Measurements from ENCODE around the gene OLFML1.

GRCh38 chr11:7532405-7533145 is 47.3 kb downstream of the OLFML1 start:
- TF ChIP-seq L3MBTL2 (conservative IDR thresholded peaks at IDR 0.05) (no peak), FOXK2 (IDR thresholded peaks at IDR 0.05) (no peak), SP1 (IDR thresholded peaks at IDR 0.05) (no peak), HDGF (IDR thresholded peaks at IDR 0.05; ENCODE audit: borderline replicate concordance) (no peak), ARNT (IDR thresholded peaks at IDR 0.05) (no peak), BHLHE40 (IDR thresholded peaks at IDR 0.05; ENCODE audit: borderline replicate concordance) (no peak), SUZ12 (IDR thresholded peaks at IDR 0.05) (no peak), PKNOX1 (IDR thresholded peaks at IDR 0.05) (no peak), NFRKB (IDR thresholded peaks at IDR 0.05) (no peak), CTBP1 (IDR thresholded peaks at IDR 0.05; ENCODE audit: borderline replicate concordance) (no peak), TARDBP (IDR thresholded peaks at IDR 0.05) (no peak)
